A549 (cell line): Measurements from ENCODE around the gene CACNA1E. TPM values are rescaled to one million over a fixed set of nuclear protein-coding genes. Genes with fewer than 3 reads are reported as not detected.
A peak's percentile ranks its signal among the peaks of the same experiment; 100 is the strongest.

Experiments
- ATAC-seq, 2 experiments: fragments of 200-7000 bp in 1 of 2; fragments of >200 bp in 1 of 2; cut with Nextera tagmentation in 1 of 2; cut with Tn5 transposase in 1 of 2; 3 replicates each; pipeline versions ENCODE4 v1.8.0 to v1.9.1; 2018 to 2020; ENCODE audit warnings: mild to moderate bottlenecking in 1 of 2, moderate library complexity in 1 of 2
- CTCF ChIA-PET: fragments of 300-600 bp; sonication (Branson Sonifier 250); formaldehyde crosslinking; extraction: SDS; loops from one replicate; lab custom pipeline; 2021; ENCODE audit warnings: antibody characterized with exemption, inconsistent platforms; lab: Yijun Ruan, JAX
- POLR2A ChIA-PET: fragments of 350-600 bp; formaldehyde crosslinking; extraction: SDS; loops from one replicate; lab custom pipeline; 2021; ENCODE audit warnings: antibody characterized with exemption, inconsistent platforms; lab: Yijun Ruan, JAX
- DNase-seq, 2 experiments: peaks; one replicate each; pipeline versions ENCODE4 v3.0.0 to v3.0.0-alpha.2; 2011 to 2016; ENCODE audit warnings: low read depth in 1 of 2, low spot score in 1 of 2
- FAIRE-seq: peaks from 2 replicates; lab custom pipeline; 2011; peaks lifted over from hg19 to GRCh38; lab: Jason Lieb, UNC
- H3K27ac ChIP-seq, 2 experiments: fragments of >200 bp; sonication (Bioruptor Twin); formaldehyde crosslinking; 3 replicates each; pipeline ENCODE4 v1.5.1; 2016 to 2017
- H3K4me1 ChIP-seq: fragments of >200 bp; sonication (Bioruptor Twin); formaldehyde crosslinking; 3 replicates; pipeline ENCODE4 v1.6.1; 2016
- H3K4me2 ChIP-seq: fragments of >200 bp; sonication (Bioruptor Twin); formaldehyde crosslinking; 3 replicates; pipeline ENCODE4 v1.6.1; 2016
- H3K4me3 ChIP-seq: fragments of >200 bp; sonication (Bioruptor Twin); formaldehyde crosslinking; 3 replicates; pipeline ENCODE4 v1.5.1; 2016
- H3K9me3 ChIP-seq: fragments of >200 bp; sonication (Bioruptor Twin); formaldehyde crosslinking; 3 replicates; pipeline ENCODE4 v1.6.1; 2016
- CBX2 ChIP-seq: fragments of 200-600 bp; sonication (generic); IDR thresholded peaks from 2 replicates; pipeline ENCODE4 v1.6.1; 2016; ENCODE audit warnings: low read depth, mild to moderate bottlenecking, borderline replicate concordance
- CHD4 ChIP-seq: fragments of 200-600 bp; sonication (generic); IDR thresholded peaks from 2 replicates; pipeline ENCODE4 v1.6.1; 2016; ENCODE audit warnings: antibody characterized with exemption, mild to moderate bottlenecking, borderline replicate concordance
- EP300 ChIP-seq, 2 experiments: fragments of >200 bp; sonication (Bioruptor Twin); formaldehyde crosslinking; IDR thresholded peaks; 2 replicates in 1 of 2; 3 replicates in 1 of 2; pipeline ENCODE4 v1.6.1; 2016 to 2017
- ESRRA ChIP-seq: fragments of 150-350 bp; IDR thresholded peaks from 2 replicates; pipeline ENCODE4 v1.6.1; 2014; ENCODE audit warnings: mild to moderate bottlenecking, low read length, borderline replicate concordance
- FOXS1 ChIP-seq: fragments of 250-450 bp; sonication (Bioruptor Pico); IDR thresholded peaks from 2 replicates; pipeline ENCODE4 v1.5.0; 2020; ENCODE audit warnings: mild to moderate bottlenecking, moderate library complexity
- HDAC2 ChIP-seq: fragments of 200-600 bp; sonication (generic); IDR thresholded peaks from 2 replicates; pipeline ENCODE4 v1.6.1; 2016
- HEYL ChIP-seq: fragments of 250-450 bp; sonication (Bioruptor Pico); IDR thresholded peaks from 2 replicates; pipeline ENCODE4 v1.8.0; 2021; ENCODE audit warnings: mild to moderate bottlenecking, moderate library complexity
- HOXB13 ChIP-seq: fragments of 250-450 bp; sonication (Bioruptor Pico); IDR thresholded peaks from 2 replicates; pipeline ENCODE4 v1.5.0; 2020; ENCODE audit warnings: low read depth, mild to moderate bottlenecking, moderate library complexity
- HOXB5 ChIP-seq: fragments of 250-450 bp; sonication (Bioruptor Pico); IDR thresholded peaks from 2 replicates; pipeline ENCODE4 v1.5.0; 2020; ENCODE audit warnings: mild to moderate bottlenecking, moderate library complexity
- JUN ChIP-seq, 2 experiments: fragments of >200 bp; sonication (Bioruptor Twin); formaldehyde crosslinking; IDR thresholded peaks; 2 replicates in 1 of 2; 3 replicates in 1 of 2; pipeline ENCODE4 v1.6.1; 2016 to 2017
- JUNB ChIP-seq: fragments of >200 bp; sonication (Bioruptor Twin); formaldehyde crosslinking; IDR thresholded peaks from 2 replicates; pipeline ENCODE4 v1.6.1; 2016
- MAZ ChIP-seq: fragments of 150-350 bp; IDR thresholded peaks from 2 replicates; pipeline ENCODE4 v1.6.1; 2014; ENCODE audit warnings: antibody characterized with exemption, low read depth, low read length, borderline replicate concordance
- NPAS2 ChIP-seq: fragments of 250-450 bp; sonication (Bioruptor Pico); IDR thresholded peaks from 2 replicates; pipeline ENCODE4 v1.8.0; 2022; ENCODE audit warnings: mild to moderate bottlenecking, moderate library complexity, borderline replicate concordance
- NR3C1 ChIP-seq: fragments of >200 bp; sonication (Bioruptor Twin); formaldehyde crosslinking; IDR thresholded peaks from 3 replicates; pipeline ENCODE4 v1.6.1; 2017
- POLR2A ChIP-seq: IDR thresholded peaks from 2 replicates; pipeline ENCODE4 v1.6.1; 2012; ENCODE audit warnings: mild to moderate bottlenecking, low read length
- RARB ChIP-seq: fragments of 250-450 bp; sonication (Bioruptor Pico); IDR thresholded peaks from 2 replicates; pipeline ENCODE4 v1.8.0; 2021; ENCODE audit warnings: mild to moderate bottlenecking, moderate library complexity
- ZNF302 ChIP-seq: fragments of 250-450 bp; sonication (Bioruptor Pico); IDR thresholded peaks from 2 replicates; pipeline ENCODE4 v1.9.0; 2021; ENCODE audit warnings: inconsistent platforms, mild to moderate bottlenecking, moderate library complexity
- WGBS: methylation state at CpG from one replicate; pipeline ENCODE4 v1.1.6; 2017; ENCODE audit errors: missing lambda C conversion rate; 5-methylcytosine and 5-hydroxymethylcytosine counted together
- polyA plus RNA-seq, 4 experiments: library from polyadenylated mRNA; depleted of rRNA in 3 of 4; stranded (reverse); fragments of >200 nt; fragmentation: RNase III in 1 of 4; extraction: RNeasy Plus Mini Kit Qiagen cat#74134 plus additional on column Dnase treatment in 1 of 4; gene quantifications; 2 replicates in 3 of 4; 3 replicates in 1 of 4; pipeline ENCODE4 v1.2.3, GENCODE V29; 2011 to 2017
- TF ChIP-seq, protein P1 (sequence below): fragments of >200 bp; sonication (Bioruptor Twin); formaldehyde crosslinking; IDR thresholded peaks from 3 replicates; pipeline ENCODE4 v1.5.1; 2016
- TF ChIP-seq, protein P2 (sequence below): fragments of 150-350 bp; IDR thresholded peaks from 2 replicates; pipeline ENCODE4 v1.6.1; 2014; ENCODE audit warnings: low read depth, mild to moderate bottlenecking, low read length
- TF ChIP-seq, protein P3 (sequence below): fragments of 200-600 bp; sonication (generic); IDR thresholded peaks from 2 replicates; pipeline ENCODE4 v1.6.1; 2016; ENCODE audit warnings: antibody characterized with exemption, mild to moderate bottlenecking, moderate library complexity
- TF ChIP-seq, protein P4 (sequence below): fragments of >200 bp; sonication (Bioruptor Twin); formaldehyde crosslinking; IDR thresholded peaks from 2 replicates; pipeline ENCODE4 v1.6.1; 2016

CACNA1E gene
- polyA plus RNA-seq, 2 of the 4 experiments (the other 2 are of a cell fraction) = 0.01 TPM; not detected in 1

DNA sequence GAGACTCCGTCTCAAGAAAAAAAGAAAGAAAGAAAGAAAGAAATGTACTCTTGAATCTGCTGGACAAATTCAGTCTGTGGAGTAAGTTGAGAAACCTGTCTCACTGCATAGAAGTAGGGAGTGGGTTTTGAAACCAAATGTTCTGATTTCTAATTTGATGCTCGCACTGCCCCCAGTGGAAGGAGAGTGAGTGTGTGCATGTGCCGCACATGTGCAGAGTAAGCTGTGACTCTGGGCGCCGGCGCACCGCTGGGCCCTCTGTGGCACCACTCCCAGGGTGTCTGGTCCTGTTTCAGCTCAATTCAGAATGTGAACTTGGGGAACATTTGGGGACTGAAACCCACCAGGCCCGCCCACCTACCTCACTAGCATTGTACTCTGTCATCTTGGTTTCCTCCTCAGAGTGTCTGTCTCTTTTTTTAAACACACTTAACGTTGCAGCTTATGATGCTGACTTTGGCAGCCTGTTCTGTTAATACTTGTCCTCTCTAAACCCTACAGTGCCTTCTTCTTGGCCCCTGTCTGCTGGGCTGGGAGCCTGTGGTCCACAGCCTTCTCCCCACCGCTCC, 104.6 kb downstream of the CACNA1E start:
- ATAC-seq = peak; percentile 66 to 70; a peak in 5 of 6 replicates
- TF ChIP-seq, protein P1, sequence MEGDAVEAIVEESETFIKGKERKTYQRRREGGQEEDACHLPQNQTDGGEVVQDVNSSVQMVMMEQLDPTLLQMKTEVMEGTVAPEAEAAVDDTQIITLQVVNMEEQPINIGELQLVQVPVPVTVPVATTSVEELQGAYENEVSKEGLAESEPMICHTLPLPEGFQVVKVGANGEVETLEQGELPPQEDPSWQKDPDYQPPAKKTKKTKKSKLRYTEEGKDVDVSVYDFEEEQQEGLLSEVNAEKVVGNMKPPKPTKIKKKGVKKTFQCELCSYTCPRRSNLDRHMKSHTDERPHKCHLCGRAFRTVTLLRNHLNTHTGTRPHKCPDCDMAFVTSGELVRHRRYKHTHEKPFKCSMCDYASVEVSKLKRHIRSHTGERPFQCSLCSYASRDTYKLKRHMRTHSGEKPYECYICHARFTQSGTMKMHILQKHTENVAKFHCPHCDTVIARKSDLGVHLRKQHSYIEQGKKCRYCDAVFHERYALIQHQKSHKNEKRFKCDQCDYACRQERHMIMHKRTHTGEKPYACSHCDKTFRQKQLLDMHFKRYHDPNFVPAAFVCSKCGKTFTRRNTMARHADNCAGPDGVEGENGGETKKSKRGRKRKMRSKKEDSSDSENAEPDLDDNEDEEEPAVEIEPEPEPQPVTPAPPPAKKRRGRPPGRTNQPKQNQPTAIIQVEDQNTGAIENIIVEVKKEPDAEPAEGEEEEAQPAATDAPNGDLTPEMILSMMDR = no peak
- TF ChIP-seq JUN (IDR thresholded peaks at IDR 0.05) (no peak), ESRRA (no peak), NPAS2 (CRISPR knock-in tag) (no peak), MAZ (no peak), CHD4 (no peak), POLR2A (no peak), ZNF302 (CRISPR knock-in tag) (no peak), CBX2 (no peak), HEYL (CRISPR knock-in tag) (no peak), JUNB (no peak), HOXB5 (CRISPR knock-in tag) (no peak), NR3C1 (no peak), RARB (no peak), EP300 (IDR thresholded peaks at IDR 0.05) (no peak), HDAC2 (no peak), HOXB13 (CRISPR knock-in tag) (no peak)
- TF ChIP-seq, protein P2, sequence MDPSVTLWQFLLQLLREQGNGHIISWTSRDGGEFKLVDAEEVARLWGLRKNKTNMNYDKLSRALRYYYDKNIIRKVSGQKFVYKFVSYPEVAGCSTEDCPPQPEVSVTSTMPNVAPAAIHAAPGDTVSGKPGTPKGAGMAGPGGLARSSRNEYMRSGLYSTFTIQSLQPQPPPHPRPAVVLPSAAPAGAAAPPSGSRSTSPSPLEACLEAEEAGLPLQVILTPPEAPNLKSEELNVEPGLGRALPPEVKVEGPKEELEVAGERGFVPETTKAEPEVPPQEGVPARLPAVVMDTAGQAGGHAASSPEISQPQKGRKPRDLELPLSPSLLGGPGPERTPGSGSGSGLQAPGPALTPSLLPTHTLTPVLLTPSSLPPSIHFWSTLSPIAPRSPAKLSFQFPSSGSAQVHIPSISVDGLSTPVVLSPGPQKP = no peak
- TF ChIP-seq, protein P3, sequence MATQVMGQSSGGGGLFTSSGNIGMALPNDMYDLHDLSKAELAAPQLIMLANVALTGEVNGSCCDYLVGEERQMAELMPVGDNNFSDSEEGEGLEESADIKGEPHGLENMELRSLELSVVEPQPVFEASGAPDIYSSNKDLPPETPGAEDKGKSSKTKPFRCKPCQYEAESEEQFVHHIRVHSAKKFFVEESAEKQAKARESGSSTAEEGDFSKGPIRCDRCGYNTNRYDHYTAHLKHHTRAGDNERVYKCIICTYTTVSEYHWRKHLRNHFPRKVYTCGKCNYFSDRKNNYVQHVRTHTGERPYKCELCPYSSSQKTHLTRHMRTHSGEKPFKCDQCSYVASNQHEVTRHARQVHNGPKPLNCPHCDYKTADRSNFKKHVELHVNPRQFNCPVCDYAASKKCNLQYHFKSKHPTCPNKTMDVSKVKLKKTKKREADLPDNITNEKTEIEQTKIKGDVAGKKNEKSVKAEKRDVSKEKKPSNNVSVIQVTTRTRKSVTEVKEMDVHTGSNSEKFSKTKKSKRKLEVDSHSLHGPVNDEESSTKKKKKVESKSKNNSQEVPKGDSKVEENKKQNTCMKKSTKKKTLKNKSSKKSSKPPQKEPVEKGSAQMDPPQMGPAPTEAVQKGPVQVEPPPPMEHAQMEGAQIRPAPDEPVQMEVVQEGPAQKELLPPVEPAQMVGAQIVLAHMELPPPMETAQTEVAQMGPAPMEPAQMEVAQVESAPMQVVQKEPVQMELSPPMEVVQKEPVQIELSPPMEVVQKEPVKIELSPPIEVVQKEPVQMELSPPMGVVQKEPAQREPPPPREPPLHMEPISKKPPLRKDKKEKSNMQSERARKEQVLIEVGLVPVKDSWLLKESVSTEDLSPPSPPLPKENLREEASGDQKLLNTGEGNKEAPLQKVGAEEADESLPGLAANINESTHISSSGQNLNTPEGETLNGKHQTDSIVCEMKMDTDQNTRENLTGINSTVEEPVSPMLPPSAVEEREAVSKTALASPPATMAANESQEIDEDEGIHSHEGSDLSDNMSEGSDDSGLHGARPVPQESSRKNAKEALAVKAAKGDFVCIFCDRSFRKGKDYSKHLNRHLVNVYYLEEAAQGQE = no peak
- TF ChIP-seq, protein P4, sequence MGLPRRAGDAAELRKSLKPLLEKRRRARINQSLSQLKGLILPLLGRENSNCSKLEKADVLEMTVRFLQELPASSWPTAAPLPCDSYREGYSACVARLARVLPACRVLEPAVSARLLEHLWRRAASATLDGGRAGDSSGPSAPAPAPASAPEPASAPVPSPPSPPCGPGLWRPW = no peak
- TF ChIP-seq, all 56 proteins: peak for 0
- 56% methylated on average over 10 of the region's 10 CpGs for WGBS
- no peak overlapping the region for H3K27ac ChIP-seq
- DNase-seq (peak in 1 of 2 experiments; percentile 4), FAIRE-seq (no peak)
- POLR2A ChIA-PET = no interaction called here
- no peaks in the 10 kb centered on the region for H3K9me3 ChIP-seq
- no peak overlapping the region for H3K4me3 ChIP-seq
- CTCF ChIA-PET = no interaction called here
- no peaks in the 10 kb centered on the region for H3K4me1 ChIP-seq
- no peak overlapping the region for H3K4me2 ChIP-seq

DNA sequence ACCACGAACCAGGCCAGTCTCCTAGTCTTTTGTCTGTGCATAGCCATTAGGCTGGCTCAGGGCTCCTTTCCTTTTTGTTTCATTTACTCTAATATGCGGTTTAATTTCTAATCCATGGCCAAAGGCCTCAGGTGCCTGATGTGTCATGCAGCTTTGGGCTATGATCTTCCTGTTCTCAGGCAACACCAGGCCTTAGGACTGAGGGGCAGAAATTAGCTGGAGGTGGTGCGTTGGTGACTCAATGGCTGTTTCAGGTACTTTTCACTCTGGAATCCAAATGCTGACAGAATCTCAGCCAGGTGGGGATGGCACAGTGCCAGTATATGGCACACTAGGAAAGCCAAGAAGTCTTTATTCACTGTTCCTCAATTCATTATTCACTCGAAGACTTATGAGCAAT, 105.3 kb downstream of the CACNA1E start:
- H3K4me3 ChIP-seq = no peak overlapping the region
- H3K4me1 ChIP-seq = no peaks in the 10 kb centered on the region
- POLR2A ChIA-PET = no interaction called here
- DNase-seq = no peak
- no peaks in the 10 kb centered on the region for H3K9me3 ChIP-seq
- WGBS = 11% methylated on average over 4 of the region's 4 CpGs
- CTCF ChIA-PET = no interaction called here
- FAIRE-seq = no peak
- H3K27ac ChIP-seq = no peak overlapping the region
- no peak overlapping the region for H3K4me2 ChIP-seq
- TF ChIP-seq HOXB5 (CRISPR knock-in tag) (no peak), NR3C1 (no peak), FOXS1 (no peak), ZNF302 (CRISPR knock-in tag) (no peak), CHD4 (no peak)
- ATAC-seq = no peak
